ENCODE measurements around the gene GATA5.

GRCh38 chr20:62458275-62459251 lies 17.2 kb downstream of the GATA5 start:
- TF ChIP-seq CTCF (IDR thresholded peaks at IDR 0.05), result no peak
- TF ChIP-seq EP300 (IDR thresholded peaks at IDR 0.05), result no peak

Data from ovary (tissue), 3 donors.